DMS53 (cell line): ENCODE results near the gene CD200R1.

ENCODE experiments used
- DNase-seq: peaks from one replicate; lab custom pipeline; 2025; lab: John Stamatoyannopoulos, UW

CD200R1 gene

GRCh38 chr3:112974894-112975293 is at the start of gene CD200R1:
Gene CD200R1 (minus strand): TSS chr3:112975103. CDS start chr3:112974857, 246 bp downstream.
- DNase-seq, result no peak

- no peak for DNase-seq
Observed at GRCh38 chr3:113021471-113021870, 46.6 kb upstream of the CD200R1 start.

- DNase-seq, result peak; percentile 94
Observed at GRCh38 chr3:113019182-113020137, 44.6 kb upstream of the CD200R1 start.

DNA sequence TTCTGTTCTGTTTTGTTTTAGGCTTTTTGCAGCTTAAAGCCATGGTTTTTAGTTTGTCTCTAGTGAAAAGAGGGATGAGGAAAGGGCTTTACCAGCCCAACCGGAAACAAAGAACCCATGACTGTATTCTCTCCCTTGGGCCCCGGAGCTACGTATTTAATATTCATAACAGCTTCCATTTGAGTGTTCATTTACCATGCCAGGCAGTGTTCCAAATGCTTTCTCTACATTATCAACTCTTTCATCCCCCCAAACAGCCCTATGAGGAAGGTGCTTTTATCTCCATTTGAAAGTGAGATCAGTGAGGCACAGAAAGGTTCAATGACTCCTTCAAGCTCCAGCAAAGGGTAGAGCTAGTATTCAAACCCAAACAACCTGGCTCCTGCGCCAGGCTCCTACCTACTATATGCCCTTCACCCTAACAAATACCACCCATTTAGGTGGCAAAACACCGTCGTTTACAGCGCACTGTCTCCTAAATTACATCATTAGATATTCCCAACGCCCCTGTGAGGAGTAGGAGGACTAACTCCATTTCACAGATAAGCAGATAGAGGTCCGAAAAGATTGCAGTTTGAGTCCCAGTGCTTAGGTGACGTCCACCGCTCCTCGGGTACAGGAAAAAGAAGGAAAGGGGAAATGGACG is 43.8 kb upstream of the CD200R1 start:
- peak; percentile 31 for DNase-seq

DNA sequence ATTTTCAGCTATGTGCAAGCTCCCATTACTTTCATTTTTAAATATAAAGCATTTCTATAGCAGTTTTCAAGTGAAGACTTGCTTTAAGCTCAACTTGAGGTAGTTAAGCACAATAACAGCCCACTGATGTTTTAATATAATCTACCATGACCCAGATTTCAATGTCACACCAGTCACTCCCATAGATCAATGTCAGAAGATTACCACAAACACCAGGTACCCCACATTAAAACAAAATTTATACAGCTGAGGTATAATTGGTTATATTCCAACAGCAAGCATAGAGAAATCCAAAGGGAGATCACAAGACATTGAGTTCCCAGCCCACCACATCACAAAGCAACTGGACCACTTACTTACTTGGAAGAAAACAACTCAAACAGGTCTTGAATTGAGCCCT is 38.7 kb upstream of the CD200R1 start:
- DNase-seq, result no peak

DNA sequence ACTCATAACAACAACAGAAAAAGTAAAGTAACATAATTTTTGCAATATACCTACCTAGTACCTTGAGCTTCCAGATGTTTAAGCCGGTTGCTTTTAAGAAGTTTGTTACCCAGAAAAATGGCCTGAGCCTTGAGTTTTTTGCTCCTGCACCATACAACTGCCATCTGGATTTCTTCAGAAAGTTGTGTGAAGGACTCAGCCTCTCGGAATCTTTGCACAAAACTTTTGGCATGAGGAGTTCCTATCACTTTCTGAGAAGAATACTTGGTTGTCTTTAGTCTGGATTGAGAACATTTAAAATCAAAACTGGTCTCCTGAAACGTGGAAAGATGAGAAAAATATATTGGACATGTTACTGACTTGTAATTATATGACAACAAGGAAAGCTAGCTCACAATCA is 33.2 kb upstream of the CD200R1 start:
- DNase-seq, result no peak

DNA sequence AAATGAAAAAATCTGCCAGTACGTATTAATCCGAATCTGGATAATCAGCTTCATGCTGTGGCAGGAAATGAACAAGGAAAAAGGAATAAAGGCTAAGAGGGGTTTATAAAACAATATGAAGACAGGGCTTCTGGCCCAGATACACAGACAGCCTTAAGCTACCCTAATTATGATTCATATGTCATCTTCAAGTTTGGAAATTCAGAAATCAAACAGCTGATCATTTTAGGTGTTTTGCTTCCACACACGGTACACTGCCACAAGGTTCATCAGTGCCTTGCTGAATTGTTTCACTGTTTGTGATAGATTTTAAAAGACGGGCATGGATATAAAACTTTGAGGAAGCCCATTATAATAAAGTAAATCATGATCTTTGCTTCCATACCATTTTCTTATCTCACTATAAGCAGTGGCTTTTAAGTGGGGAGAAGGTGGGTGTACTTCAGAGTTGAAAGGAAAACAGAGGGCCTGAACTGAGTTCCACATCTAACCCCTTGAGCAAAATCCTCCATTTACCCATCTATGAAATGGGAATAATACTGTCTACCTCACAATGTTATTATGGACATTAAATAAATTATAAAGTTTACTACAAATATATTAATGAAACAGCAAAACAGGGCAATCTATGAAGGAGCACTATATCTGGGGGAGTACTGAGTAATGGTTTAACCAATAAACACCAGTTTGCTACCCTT is 31.6 kb upstream of the CD200R1 start:
- no peak for DNase-seq

DNA sequence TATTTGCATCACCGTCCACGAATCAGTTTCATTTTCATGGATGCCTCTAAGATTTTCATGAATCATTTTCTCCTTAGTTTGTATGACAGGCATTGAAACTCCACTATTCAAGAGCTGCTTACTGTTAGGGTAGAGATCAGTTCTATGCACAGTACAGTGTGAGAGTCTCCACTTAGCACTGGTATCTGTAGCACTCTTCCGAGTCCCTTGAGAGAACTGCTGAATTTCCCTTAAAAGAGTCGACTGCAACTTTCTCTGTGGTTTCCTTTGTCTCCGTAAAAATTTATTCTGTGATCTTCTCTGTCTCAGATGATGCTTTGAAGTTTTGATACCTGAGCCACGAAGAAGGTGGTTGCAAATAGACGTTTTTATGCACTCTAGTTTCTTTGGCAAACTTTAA is 30.7 kb upstream of the CD200R1 start:
- no peak for DNase-seq

GRCh38 chr3:113002679-113003078 is 27.8 kb upstream of the CD200R1 start:
- DNase-seq, result no peak

GRCh38 chr3:113002037-113002436 is 27.1 kb upstream of the CD200R1 start:
- DNase-seq, result no peak

GRCh38 chr3:113000691-113001090 is 25.8 kb upstream of the CD200R1 start:
- no peak for DNase-seq

GRCh38 chr3:112995800-112996199 is 20.9 kb upstream of the CD200R1 start:
- DNase-seq, result no peak

DNA sequence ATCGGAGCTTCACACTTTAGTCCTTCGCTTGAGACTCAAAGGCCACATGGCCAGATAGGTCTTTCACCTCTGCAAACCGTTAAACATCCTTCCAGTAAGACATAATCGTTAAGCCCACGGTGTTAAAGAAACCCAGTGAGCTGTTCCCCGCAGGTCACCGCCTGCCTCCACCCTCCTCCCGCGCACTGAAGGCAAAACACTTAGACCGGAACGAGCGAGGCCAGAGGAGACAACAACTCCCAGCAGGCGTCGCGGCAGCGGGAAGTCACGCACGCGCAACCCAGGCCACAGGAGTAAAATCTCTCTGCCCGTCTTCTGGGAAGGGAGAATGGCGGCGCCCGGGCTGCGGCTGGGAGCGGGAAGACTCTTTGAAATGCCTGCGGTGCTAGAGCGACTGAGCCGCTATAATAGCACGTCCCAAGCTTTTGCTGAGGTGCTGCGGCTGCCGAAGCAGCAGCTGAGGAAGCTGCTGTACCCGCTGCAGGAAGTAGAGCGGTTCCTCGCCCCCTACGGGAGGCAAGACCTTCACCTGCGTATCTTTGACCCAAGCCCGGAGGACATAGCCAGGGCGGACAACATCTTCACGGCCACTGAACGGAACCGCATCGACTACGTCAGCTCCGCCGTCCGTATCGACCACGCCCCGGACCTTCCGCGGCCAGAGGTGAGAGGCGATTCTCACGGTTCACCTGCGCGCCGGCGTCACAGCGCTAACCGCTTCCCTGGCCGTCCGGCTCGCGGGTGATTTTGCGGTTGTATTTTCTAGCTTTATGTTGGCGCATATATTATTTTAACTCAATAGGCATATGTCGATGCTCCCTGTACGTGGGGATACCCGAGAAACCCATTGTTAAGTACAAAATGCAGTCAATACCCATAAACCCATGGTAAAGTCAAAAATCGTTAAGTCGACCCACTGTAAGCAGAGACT is 16.0 kb upstream of the CD200R1 start, which contains the start of gene GTPBP8:
GTPBP8 (plus strand) TSS at position 313 of the 931 bp plus-strand sequence; CDS start at position 329, 16 bp downstream.
- peak; percentile 93 for DNase-seq

DNA sequence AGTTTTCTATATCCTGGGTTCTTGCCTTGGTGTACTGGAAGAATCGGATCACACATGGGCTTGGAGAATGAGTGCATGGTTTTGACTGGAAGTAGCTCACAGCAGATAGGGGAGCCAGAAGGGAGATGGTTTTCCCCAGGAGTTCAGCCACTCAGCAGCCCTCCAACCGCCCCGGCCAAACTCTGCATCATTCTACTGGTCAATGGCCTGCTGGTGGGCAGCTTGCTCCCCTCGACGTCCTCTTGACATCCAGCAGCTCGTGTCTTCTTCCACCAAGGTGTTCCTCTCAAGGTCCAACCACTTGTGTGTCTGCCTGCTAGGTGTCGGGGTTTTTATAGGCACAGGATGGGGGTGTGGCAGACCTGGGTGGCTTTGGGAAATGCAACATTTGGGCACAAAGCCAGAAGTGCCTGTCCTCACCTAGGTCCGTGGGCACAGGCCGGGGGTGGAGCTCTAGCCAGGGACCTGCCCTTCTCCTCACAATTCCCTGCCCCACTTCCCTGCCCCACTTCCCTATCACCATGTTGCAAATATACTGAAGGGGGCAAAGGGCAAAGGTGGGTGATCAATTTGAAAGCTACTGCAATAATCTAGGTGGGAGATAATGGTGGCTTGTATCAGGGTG is 12.9 kb upstream of the CD200R1 start:
- no peak for DNase-seq

DNA sequence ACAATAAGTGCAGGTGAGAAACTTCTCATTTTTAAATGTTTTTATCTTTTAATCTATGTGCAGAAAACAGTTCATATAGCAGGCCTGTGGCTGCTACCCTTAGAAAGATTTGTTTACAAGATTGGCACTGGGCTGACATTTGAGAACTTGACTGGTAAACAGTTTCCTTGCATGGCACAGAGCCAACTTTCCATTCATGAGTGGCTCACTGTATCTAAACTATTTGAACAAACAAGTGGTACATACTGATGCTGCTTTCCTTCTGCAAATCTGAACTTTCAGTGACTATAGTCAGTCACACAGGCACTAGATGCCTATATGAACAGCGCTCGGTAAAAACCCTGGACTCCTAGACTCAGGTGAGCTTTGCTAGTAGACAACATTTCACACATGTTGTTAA is 9.6 kb upstream of the CD200R1 start:
- DNase-seq, result peak; percentile 48

DNA sequence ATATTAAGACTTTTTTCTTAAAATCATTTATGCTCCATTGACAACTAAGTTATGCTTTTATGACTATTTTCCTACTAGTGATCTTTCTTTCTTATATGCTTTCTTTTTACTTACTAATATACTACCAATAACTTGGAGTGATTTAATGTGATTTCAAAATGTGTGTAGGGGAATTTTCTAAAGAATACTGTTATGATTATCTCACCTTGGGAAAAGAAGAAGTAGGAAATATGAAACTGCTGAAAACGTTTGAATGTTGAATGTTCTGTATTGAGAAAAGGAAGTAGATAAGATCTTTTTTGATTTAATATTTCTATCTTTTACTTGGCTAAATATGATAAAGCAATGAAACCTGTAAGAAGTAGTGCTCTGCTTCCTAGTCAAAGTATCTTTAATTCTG is 7.8 kb upstream of the CD200R1 start:
- no peak for DNase-seq

DNA sequence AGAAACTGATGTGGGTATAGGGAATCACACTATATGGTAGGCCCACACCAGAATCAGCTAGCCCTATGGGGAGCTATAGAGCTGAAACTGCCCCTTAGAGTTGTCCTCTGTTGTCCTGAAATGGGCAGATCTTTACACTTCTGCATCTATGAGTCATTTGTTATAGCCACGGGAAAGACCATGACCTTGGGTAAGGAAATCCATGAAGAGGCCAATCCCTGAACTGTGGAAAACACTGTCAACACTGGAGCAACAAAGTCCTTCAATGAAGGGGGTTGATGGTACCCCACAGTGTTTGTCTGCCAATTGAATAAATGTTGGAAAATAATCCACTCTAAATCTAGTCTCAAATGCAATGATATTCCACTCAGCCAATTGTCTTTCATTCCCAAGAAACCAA is 5.2 kb upstream of the CD200R1 start:
- no peak for DNase-seq

DNA sequence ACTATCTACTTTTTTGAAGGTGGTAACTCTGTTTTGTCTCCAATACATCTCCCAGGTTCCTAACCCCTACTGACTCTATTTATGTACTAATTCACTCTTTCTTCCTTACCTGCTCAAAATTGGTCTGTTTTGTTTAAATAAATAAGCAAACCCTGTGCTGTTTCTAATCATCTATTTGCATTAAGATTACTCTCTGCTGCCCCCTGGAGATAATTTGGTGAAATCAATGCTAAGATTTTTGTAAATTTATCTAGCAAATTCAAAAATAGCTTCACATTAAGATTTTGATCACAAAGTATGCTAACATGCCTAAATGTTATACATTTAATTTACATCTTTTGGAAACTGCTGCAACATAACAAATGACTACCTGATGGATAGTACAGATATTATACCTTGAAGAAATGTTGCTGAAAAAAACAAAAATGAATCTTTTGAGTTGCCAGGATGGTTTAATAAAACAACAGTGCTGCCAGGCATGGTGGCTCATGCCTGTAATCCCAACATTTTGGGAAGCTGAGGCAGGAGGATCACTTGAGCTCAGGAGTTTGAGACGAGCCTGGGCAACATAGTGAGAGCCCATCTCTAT is 4.4 kb upstream of the CD200R1 start:
- DNase-seq, result peak; percentile 59

DNA sequence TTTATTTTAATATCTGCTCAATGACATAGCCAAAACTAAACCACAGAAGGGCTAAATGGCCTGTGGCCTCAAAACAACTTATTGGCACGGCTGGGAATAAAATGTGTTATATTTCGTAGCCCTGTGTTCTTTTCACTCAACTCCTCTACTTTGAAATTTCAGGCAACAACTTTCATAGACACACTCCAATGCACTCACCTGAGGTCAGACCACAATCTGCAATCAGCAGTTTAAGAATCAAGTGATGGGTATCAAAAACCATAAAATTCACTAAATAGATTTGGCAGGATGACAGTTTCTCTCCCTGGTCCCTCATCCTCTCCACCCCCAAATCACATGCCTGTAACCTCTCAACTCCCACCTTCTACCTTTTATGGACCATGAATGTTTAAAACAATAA is 2.0 kb upstream of the CD200R1 start:
- DNase-seq, result no peak

DNA sequence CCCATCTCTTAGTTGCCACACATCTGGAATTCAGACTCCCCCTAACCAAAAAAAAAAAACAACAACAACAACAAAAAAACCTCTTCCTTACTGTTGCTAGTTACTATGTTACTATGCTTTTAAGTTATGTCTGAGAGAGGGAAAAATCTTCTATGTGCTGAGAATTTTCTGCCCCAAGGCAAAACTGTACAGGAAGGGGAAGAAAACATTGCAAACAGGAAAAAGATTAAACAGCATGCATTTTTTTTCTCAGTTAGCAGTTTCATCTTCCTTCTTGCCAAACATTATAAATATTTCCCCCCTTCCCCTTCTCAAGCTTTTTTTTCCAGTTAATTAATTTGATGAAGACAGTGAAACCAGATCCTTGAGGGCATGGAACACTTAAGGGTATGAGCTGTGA is 1.1 kb upstream of the CD200R1 start:
- DNase-seq, result no peak

GRCh38 chr3:112974178-112974517 is 755 bp downstream of the CD200R1 start:
- DNase-seq, result no peak
